OCI-LY1 (cell line): Measurements from ENCODE around the gene PLCB4.

Experiments used
- H2AFZ ChIP-seq: fragments of 200-600 bp; sonication (generic), shearing (Covaris generic); 2 replicates; pipeline ENCODE4 v1.6.0; 2014; ENCODE audit warnings: antibody characterized with exemption, mild to moderate bottlenecking, low read length
- H3F3A ChIP-seq: fragments of 200-600 bp; sonication (generic), shearing (Covaris generic); 2 replicates; pipeline ENCODE4 v1.6.0; 2014; ENCODE audit warnings: mild to moderate bottlenecking, antibody characterized with exemption, low read length, moderate library complexity; ENCODE audit not compliant: insufficient read depth
- H3K27ac ChIP-seq: fragments of 200-600 bp; sonication (generic); 2 replicates; pipeline ENCODE4 v1.5.1; 2014; ENCODE audit warnings: low read length, mixed run types, mild to moderate bottlenecking, low read depth; ENCODE audit not compliant: poor library complexity, severe bottlenecking
- H3K27me3 ChIP-seq: fragments of 200-600 bp; sonication (generic); 2 replicates; pipeline ENCODE4 v1.6.0; 2014; ENCODE audit warnings: antibody characterized with exemption, mild to moderate bottlenecking, low read length, moderate library complexity; ENCODE audit not compliant: insufficient read depth
- H3K36me3 ChIP-seq: fragments of 200-600 bp; sonication (generic); 2 replicates; pipeline ENCODE4 v1.6.1; 2014; ENCODE audit warnings: mild to moderate bottlenecking, antibody characterized with exemption, low read length, moderate library complexity, mixed read lengths; ENCODE audit not compliant: insufficient read depth
- H3K4me1 ChIP-seq: fragments of 200-600 bp; sonication (generic); 2 replicates; pipeline ENCODE4 v1.5.1; 2014; ENCODE audit warnings: mild to moderate bottlenecking, low read length, moderate library complexity; ENCODE audit not compliant: insufficient read depth, severe bottlenecking
- H3K4me2 ChIP-seq: fragments of 200-600 bp; sonication (generic), shearing (Covaris generic); 2 replicates; pipeline ENCODE4 v1.6.1; 2014; ENCODE audit warnings: low read length
- H3K4me3 ChIP-seq: fragments of 200-600 bp; sonication (generic); 2 replicates; pipeline ENCODE4 v1.5.1; 2014; ENCODE audit warnings: low read length, low read depth, mild to moderate bottlenecking, mixed read lengths; ENCODE audit not compliant: poor library complexity, severe bottlenecking
- H3K79me2 ChIP-seq: fragments of 200-600 bp; shearing (Covaris generic); 2 replicates; pipeline ENCODE4 v1.6.1; 2016; ENCODE audit warnings: mixed run types, low read length, mixed read lengths; ENCODE audit not compliant: insufficient read depth
- H3K9ac ChIP-seq: fragments of 200-600 bp; sonication (generic), shearing (Covaris generic); 2 replicates; pipeline ENCODE4 v1.6.1; 2014; ENCODE audit warnings: mild to moderate bottlenecking, low read length, mixed read lengths
- H3K9me2 ChIP-seq: fragments of 200-600 bp; sonication (generic), shearing (Covaris generic); 2 replicates; pipeline ENCODE4 v1.6.1; 2014; ENCODE audit warnings: low read depth, mild to moderate bottlenecking, low read length, mixed read lengths
- H3K9me3 ChIP-seq: fragments of 200-600 bp; shearing (Covaris generic); 2 replicates; pipeline ENCODE4 v1.6.1; 2014; ENCODE audit warnings: low read length, mixed read lengths
- H4K20me1 ChIP-seq: fragments of 200-600 bp; sonication (generic), shearing (Covaris generic); 2 replicates; pipeline ENCODE4 v1.6.0; 2016; ENCODE audit warnings: mild to moderate bottlenecking, low read length; ENCODE audit not compliant: insufficient read depth
- EZH2 ChIP-seq: fragments of 200-600 bp; sonication (generic), shearing (Covaris generic); IDR thresholded peaks from 2 replicates; pipeline ENCODE4 v1.8.0; 2017; ENCODE audit warnings: borderline replicate concordance, mixed run types, mild to moderate bottlenecking, antibody characterized with exemption, low read length, moderate library complexity, mixed read lengths
- TF ChIP-seq, protein P1 (sequence below): fragments of 200-600 bp; sonication (generic), shearing (Covaris generic); IDR thresholded peaks from 2 replicates; pipeline ENCODE4 v1.5.1; 2017; ENCODE audit warnings: mild to moderate bottlenecking, antibody characterized with exemption, low read length, moderate library complexity, mixed read lengths

PLCB4 gene

DNA sequence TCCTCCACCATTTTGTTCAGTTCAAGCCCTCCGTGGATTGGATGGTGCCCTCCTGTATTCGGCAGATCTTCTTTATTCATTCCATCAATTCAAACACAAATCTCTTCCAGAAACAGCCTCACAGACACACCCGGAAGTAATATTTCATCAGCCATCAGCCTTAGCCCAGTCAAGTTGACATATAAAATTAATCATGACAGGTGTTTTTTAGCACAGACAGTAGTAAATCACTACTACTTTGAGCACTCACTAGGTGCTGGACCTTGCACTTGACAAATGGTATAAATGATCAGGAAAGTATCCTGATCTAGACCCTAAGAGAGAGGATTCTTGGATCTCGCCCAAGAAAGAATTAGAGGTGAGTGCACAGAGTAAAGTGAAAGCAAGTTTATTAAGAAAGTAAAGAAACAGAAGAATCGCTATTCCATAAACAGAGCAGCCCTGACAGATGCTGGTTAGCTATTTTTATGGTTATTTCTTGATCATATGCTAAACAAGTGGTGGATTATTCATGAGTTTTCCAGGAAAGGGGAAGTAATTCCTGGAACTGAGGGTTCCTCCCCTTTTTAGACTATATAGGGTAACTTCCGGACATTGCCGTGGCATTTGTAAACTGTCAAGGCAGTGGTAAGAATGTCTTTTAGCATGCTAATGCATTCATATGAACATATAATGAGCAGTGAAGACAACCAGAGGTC is 250.9 kb downstream of the PLCB4 start:
- H3K9me2 ChIP-seq = no peaks in the 10 kb centered on the region
- no peak overlapping the region for H3K4me2 ChIP-seq

DNA sequence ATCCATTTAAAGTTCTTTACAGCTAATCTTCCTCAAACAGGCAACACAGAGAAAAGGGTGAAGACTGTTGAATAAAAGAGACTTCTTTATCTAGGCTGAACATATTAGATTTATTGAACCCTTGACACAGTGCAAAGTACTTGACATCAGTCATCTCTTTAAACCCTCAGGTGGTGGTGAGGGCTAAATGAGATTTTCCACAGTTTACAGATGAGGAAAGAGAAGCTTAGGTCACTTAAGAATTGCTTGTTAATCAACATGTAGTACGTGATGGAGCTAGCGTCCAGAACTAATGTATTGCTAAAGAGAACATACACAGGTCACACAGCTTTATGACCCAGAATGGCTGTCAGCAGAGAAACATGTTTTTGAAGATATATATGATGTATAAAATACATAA is 252.1 kb downstream of the PLCB4 start:
- no peaks in the 10 kb centered on the region for H3K4me1 ChIP-seq

More for the DNA sequence above, 250.9 kb downstream of the PLCB4 start:
- Histone ChIP-seq H3K9me3 (no peaks in the 10 kb centered on the region), H3K9ac (no peak overlapping the region), H3F3A (no peaks in the 10 kb centered on the region), H3K79me2 (no peaks in the 10 kb centered on the region), H3K27ac (no peak overlapping the region), H4K20me1 (no peaks in the 10 kb centered on the region), H3K4me1 (no peaks in the 10 kb centered on the region), H3K27me3 (no peaks in the 10 kb centered on the region), H2AFZ (no peak overlapping the region), H3K4me3 (no peak overlapping the region), H3K36me3 (no peaks in the 10 kb centered on the region)
- TF ChIP-seq, protein P1, sequence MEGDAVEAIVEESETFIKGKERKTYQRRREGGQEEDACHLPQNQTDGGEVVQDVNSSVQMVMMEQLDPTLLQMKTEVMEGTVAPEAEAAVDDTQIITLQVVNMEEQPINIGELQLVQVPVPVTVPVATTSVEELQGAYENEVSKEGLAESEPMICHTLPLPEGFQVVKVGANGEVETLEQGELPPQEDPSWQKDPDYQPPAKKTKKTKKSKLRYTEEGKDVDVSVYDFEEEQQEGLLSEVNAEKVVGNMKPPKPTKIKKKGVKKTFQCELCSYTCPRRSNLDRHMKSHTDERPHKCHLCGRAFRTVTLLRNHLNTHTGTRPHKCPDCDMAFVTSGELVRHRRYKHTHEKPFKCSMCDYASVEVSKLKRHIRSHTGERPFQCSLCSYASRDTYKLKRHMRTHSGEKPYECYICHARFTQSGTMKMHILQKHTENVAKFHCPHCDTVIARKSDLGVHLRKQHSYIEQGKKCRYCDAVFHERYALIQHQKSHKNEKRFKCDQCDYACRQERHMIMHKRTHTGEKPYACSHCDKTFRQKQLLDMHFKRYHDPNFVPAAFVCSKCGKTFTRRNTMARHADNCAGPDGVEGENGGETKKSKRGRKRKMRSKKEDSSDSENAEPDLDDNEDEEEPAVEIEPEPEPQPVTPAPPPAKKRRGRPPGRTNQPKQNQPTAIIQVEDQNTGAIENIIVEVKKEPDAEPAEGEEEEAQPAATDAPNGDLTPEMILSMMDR = no peak
- TF ChIP-seq EZH2 = no peak

DNA sequence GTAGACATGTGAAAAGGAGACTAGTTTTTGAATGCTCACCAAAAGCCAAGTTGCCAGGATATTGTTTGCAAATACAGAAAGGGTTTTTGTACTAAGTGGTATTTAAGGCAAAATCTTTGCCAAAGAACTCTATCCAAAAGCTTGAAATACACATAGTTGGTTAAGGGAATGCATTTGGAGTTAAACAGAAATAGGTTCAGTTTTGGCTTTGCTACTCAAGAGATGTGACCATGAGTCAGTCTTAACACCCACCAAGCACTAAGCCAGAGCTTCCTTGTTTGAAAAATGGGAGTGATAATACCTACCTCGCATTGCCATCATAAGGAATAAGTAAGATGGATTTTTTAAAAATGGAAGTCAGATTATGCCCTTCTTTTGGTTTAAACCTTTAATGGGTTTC is 253.8 kb downstream of the PLCB4 start:
- no peaks in the 10 kb centered on the region for H4K20me1 ChIP-seq
- H2AFZ ChIP-seq = no peak overlapping the region
- H3K27ac ChIP-seq = no peak overlapping the region
- no peak overlapping the region for H3K4me2 ChIP-seq
- H3F3A ChIP-seq = no peaks in the 10 kb centered on the region
- no peaks in the 10 kb centered on the region for H3K4me1 ChIP-seq
- H3K36me3 ChIP-seq = no peaks in the 10 kb centered on the region
- H3K9me3 ChIP-seq = no peaks in the 10 kb centered on the region
- H3K79me2 ChIP-seq = no peaks in the 10 kb centered on the region
- H3K4me3 ChIP-seq = no peak overlapping the region
- no peaks in the 10 kb centered on the region for H3K9me2 ChIP-seq
- no peak overlapping the region for H3K9ac ChIP-seq
- no peaks in the 10 kb centered on the region for H3K27me3 ChIP-seq
- TF ChIP-seq EZH2 = no peak
- TF ChIP-seq, protein P1 = no peak

More for the DNA sequence above, 252.1 kb downstream of the PLCB4 start:
- Histone ChIP-seq H3K27ac (no peak overlapping the region), H3K9me2 (no peaks in the 10 kb centered on the region), H3K27me3 (no peaks in the 10 kb centered on the region), H3K79me2 (no peaks in the 10 kb centered on the region), H3K4me3 (no peak overlapping the region), H3K9me3 (no peaks in the 10 kb centered on the region), H3K36me3 (no peaks in the 10 kb centered on the region), H2AFZ (no peak overlapping the region), H3F3A (no peaks in the 10 kb centered on the region), H3K4me2 (no peak overlapping the region), H4K20me1 (no peaks in the 10 kb centered on the region), H3K9ac (no peak overlapping the region)
- no peak for TF ChIP-seq EZH2
- TF ChIP-seq, protein P1 = no peak
